A549 (cell line): ENCODE measurements around the gene PRRG4. TPM values are rescaled to one million over a fixed set of nuclear protein-coding genes. Genes with fewer than 3 reads are reported as not detected.

Experiments used
- ATAC-seq, 2 experiments: fragments of 200-7000 bp in 1 of 2; fragments of >200 bp in 1 of 2; cut with Nextera tagmentation in 1 of 2; cut with Tn5 transposase in 1 of 2; 3 replicates each; pipeline versions ENCODE4 v1.8.0 to v1.9.1; 2018 to 2020; ENCODE audit warnings: mild to moderate bottlenecking in 1 of 2, moderate library complexity in 1 of 2
- CTCF ChIA-PET: fragments of 300-600 bp; sonication (Branson Sonifier 250); formaldehyde crosslinking; extraction: SDS; loops from one replicate; lab custom pipeline; 2021; ENCODE audit warnings: antibody characterized with exemption, inconsistent platforms; lab: Yijun Ruan, JAX
- POLR2A ChIA-PET: fragments of 350-600 bp; formaldehyde crosslinking; extraction: SDS; loops from one replicate; lab custom pipeline; 2021; ENCODE audit warnings: antibody characterized with exemption, inconsistent platforms; lab: Yijun Ruan, JAX
- DNase-seq, 2 experiments: peaks; one replicate each; pipeline versions ENCODE4 v3.0.0 to v3.0.0-alpha.2; 2011 to 2016; ENCODE audit warnings: low read depth in 1 of 2, low spot score in 1 of 2
- FAIRE-seq: peaks from 2 replicates; lab custom pipeline; 2011; peaks lifted over from hg19 to GRCh38; lab: Jason Lieb, UNC
- H3K27ac ChIP-seq, 2 experiments: fragments of >200 bp; sonication (Bioruptor Twin); formaldehyde crosslinking; 3 replicates each; pipeline ENCODE4 v1.5.1; 2016 to 2017
- H3K4me1 ChIP-seq: fragments of >200 bp; sonication (Bioruptor Twin); formaldehyde crosslinking; 3 replicates; pipeline ENCODE4 v1.6.1; 2016
- H3K4me2 ChIP-seq: fragments of >200 bp; sonication (Bioruptor Twin); formaldehyde crosslinking; 3 replicates; pipeline ENCODE4 v1.6.1; 2016
- H3K4me3 ChIP-seq: fragments of >200 bp; sonication (Bioruptor Twin); formaldehyde crosslinking; 3 replicates; pipeline ENCODE4 v1.5.1; 2016
- H3K9me3 ChIP-seq: fragments of >200 bp; sonication (Bioruptor Twin); formaldehyde crosslinking; 3 replicates; pipeline ENCODE4 v1.6.1; 2016
- BCL3 ChIP-seq: fragments of >200 bp; sonication (Bioruptor Twin); formaldehyde crosslinking; IDR thresholded peaks from 3 replicates; pipeline ENCODE4 v1.6.1; 2016
- BHLHE40 ChIP-seq: IDR thresholded peaks from 2 replicates; pipeline ENCODE4 v1.6.1; 2012; ENCODE audit warnings: low read depth, low read length, inconsistent platforms
- CHD2 ChIP-seq: fragments of 150-350 bp; IDR thresholded peaks from 2 replicates; pipeline ENCODE4 v1.6.1; 2014; ENCODE audit warnings: low read length; ENCODE audit not compliant: partially characterized antibody
- CHD4 ChIP-seq: fragments of 200-600 bp; sonication (generic); IDR thresholded peaks from 2 replicates; pipeline ENCODE4 v1.6.1; 2016; ENCODE audit warnings: antibody characterized with exemption, mild to moderate bottlenecking, borderline replicate concordance
- CTCF ChIP-seq: fragments of >200 bp; sonication (Bioruptor Twin); formaldehyde crosslinking; IDR thresholded peaks from 3 replicates; pipeline ENCODE4 v1.5.1; 2016
- E2F6 ChIP-seq: IDR thresholded peaks from 2 replicates; pipeline ENCODE4 v1.6.1; 2012; ENCODE audit warnings: low read depth, borderline replicate concordance
- EHF ChIP-seq: fragments of 250-450 bp; sonication (Bioruptor Pico); IDR thresholded peaks from 2 replicates; pipeline ENCODE4 v1.5.0; 2020; ENCODE audit warnings: mild to moderate bottlenecking
- EP300 ChIP-seq, 2 experiments: fragments of >200 bp; sonication (Bioruptor Twin); formaldehyde crosslinking; IDR thresholded peaks; 2 replicates in 1 of 2; 3 replicates in 1 of 2; pipeline ENCODE4 v1.6.1; 2016 to 2017
- ESRRA ChIP-seq: fragments of 150-350 bp; IDR thresholded peaks from 2 replicates; pipeline ENCODE4 v1.6.1; 2014; ENCODE audit warnings: mild to moderate bottlenecking, low read length, borderline replicate concordance
- HEYL ChIP-seq: fragments of 250-450 bp; sonication (Bioruptor Pico); IDR thresholded peaks from 2 replicates; pipeline ENCODE4 v1.8.0; 2021; ENCODE audit warnings: mild to moderate bottlenecking, moderate library complexity
- HOXB13 ChIP-seq: fragments of 250-450 bp; sonication (Bioruptor Pico); IDR thresholded peaks from 2 replicates; pipeline ENCODE4 v1.5.0; 2020; ENCODE audit warnings: low read depth, mild to moderate bottlenecking, moderate library complexity
- JUN ChIP-seq, 2 experiments: fragments of >200 bp; sonication (Bioruptor Twin); formaldehyde crosslinking; IDR thresholded peaks; 2 replicates in 1 of 2; 3 replicates in 1 of 2; pipeline ENCODE4 v1.6.1; 2016 to 2017
- KDM1A ChIP-seq: fragments of 200-600 bp; sonication (generic); IDR thresholded peaks from 2 replicates; pipeline ENCODE4 v1.6.1; 2016; ENCODE audit warnings: low read depth, mild to moderate bottlenecking
- MAZ ChIP-seq: fragments of 150-350 bp; IDR thresholded peaks from 2 replicates; pipeline ENCODE4 v1.6.1; 2014; ENCODE audit warnings: antibody characterized with exemption, low read depth, low read length, borderline replicate concordance
- MYC ChIP-seq: IDR thresholded peaks from 2 replicates; pipeline ENCODE4 v1.6.1; 2012; ENCODE audit warnings: mild to moderate bottlenecking, inconsistent platforms, low read length, improper control_type of control experiment, borderline replicate concordance
- NFE2L2 ChIP-seq: fragments of 150-350 bp; conservative IDR thresholded peaks from 2 replicates; pipeline ENCODE4 v1.6.1; 2014; ENCODE audit warnings: low read length
- NPAS2 ChIP-seq: fragments of 250-450 bp; sonication (Bioruptor Pico); IDR thresholded peaks from 2 replicates; pipeline ENCODE4 v1.8.0; 2022; ENCODE audit warnings: mild to moderate bottlenecking, moderate library complexity, borderline replicate concordance
- POLR2AphosphoS2 ChIP-seq: conservative IDR thresholded peaks from 2 replicates; pipeline ENCODE4 v1.6.1; 2012; ENCODE audit warnings: low read length, improper control_type of control experiment, inconsistent platforms
- RAD21 ChIP-seq, 2 experiments: fragments of >200 bp in 1 of 2; sonication (Bioruptor Twin) in 1 of 2; formaldehyde crosslinking in 1 of 2; IDR thresholded peaks in 1 of 2; conservative IDR thresholded peaks in 1 of 2; 2 replicates in 1 of 2; 3 replicates in 1 of 2; pipeline ENCODE4 v1.6.1; 2012 to 2018; ENCODE audit warnings: inconsistent platforms in 1 of 2
- RCOR1 ChIP-seq: fragments of 150-350 bp; IDR thresholded peaks from 2 replicates; pipeline ENCODE4 v1.6.1; 2014; ENCODE audit warnings: antibody characterized with exemption, low read length, low read depth
- SMC3 ChIP-seq: fragments of >200 bp; sonication (Bioruptor Twin); formaldehyde crosslinking; IDR thresholded peaks from 3 replicates; pipeline ENCODE4 v1.6.1; 2018; ENCODE audit warnings: inconsistent platforms
- SREBF2 ChIP-seq: fragments of 450-650 bp; IDR thresholded peaks from 2 replicates; pipeline ENCODE4 v1.6.1; 2014; ENCODE audit warnings: mild to moderate bottlenecking, moderate library complexity
- TFCP2L1 ChIP-seq: fragments of 250-450 bp; sonication (Bioruptor Pico); IDR thresholded peaks from 2 replicates; pipeline ENCODE4 v1.5.0; 2021; ENCODE audit warnings: mild to moderate bottlenecking
- TP53 ChIP-seq: fragments of 250-450 bp; sonication (Bioruptor Pico); IDR thresholded peaks from 2 replicates; pipeline ENCODE4 v1.5.0; 2021; ENCODE audit warnings: mild to moderate bottlenecking, moderate library complexity
- WGBS: methylation state at CpG from one replicate; pipeline ENCODE4 v1.1.6; 2017; ENCODE audit errors: missing lambda C conversion rate; 5-methylcytosine and 5-hydroxymethylcytosine counted together
- polyA plus RNA-seq, 4 experiments: library from polyadenylated mRNA; depleted of rRNA in 3 of 4; stranded (reverse); fragments of >200 nt; fragmentation: RNase III in 1 of 4; extraction: RNeasy Plus Mini Kit Qiagen cat#74134 plus additional on column Dnase treatment in 1 of 4; gene quantifications; 2 replicates in 3 of 4; 3 replicates in 1 of 4; pipeline ENCODE4 v1.2.3, GENCODE V29; 2011 to 2017
- TF ChIP-seq, protein P1 (sequence below): fragments of 450-650 bp; IDR thresholded peaks from 2 replicates; pipeline ENCODE4 v1.6.1; 2014; ENCODE audit warnings: antibody characterized with exemption
- TF ChIP-seq, protein P2 (sequence below): fragments of >200 bp; sonication (Bioruptor Twin); formaldehyde crosslinking; IDR thresholded peaks from 2 replicates; pipeline ENCODE4 v1.6.1; 2016

Gene PRRG4
- polyA plus RNA-seq, 2 of the 4 experiments (the other 2 are of a cell fraction): 0.83 to 1.4 TPM

- ChIA-PET POLR2A (interaction anchor here (1.1 kb wide), 1 partner anchor 85 kb away, joined by 3 read pairs; no protein-coding TSS in a partner anchor), CTCF (interaction anchor here (0.6 to 1.8 kb wide), 41 partner anchors 9 to 879 kb away, joined by 3 to 9 read pairs (median 3); no protein-coding TSS in a partner anchor)
- TF ChIP-seq CTCF (peak; percentile 83), BCL3 (no peak), KDM1A (no peak), NPAS2 (CRISPR knock-in tag) (no peak), SREBF2 (no peak), JUN (IDR thresholded peaks at IDR 0.05) (no peak), RCOR1 (no peak), SMC3 (peak; percentile 68), TFCP2L1 (CRISPR knock-in tag) (no peak), MAZ (no peak), MYC (no peak), EP300 (IDR thresholded peaks at IDR 0.05) (no peak), RAD21 (conservative IDR thresholded peaks at IDR 0.05 in 1 of 2, IDR thresholded peaks at IDR 0.05 in 1 of 2) (peak; percentile 73 to 83), ESRRA (no peak), HOXB13 (CRISPR knock-in tag) (no peak), NFE2L2 (no peak), CHD4 (no peak), POLR2AphosphoS2 (no peak)
- DNase-seq (peak; percentile 66 to 84), ATAC-seq (peak; percentile 100), FAIRE-seq (peak; percentile 94)
- Histone ChIP-seq H3K27ac (no peak overlapping the region), H3K9me3 (no peaks in the 10 kb centered on the region), H3K4me3 (no peak overlapping the region), H3K4me2 (no peak overlapping the region), H3K4me1 (no peaks in the 10 kb centered on the region)
- 19% methylated on average over 3 of the region's 3 CpGs for WGBS
Observed at GRCh38 chr11:32809313-32809712, 20.4 kb upstream of the PRRG4 start.

- H3K4me3 ChIP-seq: no peak overlapping the region
- WGBS: 67% methylated on average over 4 of the region's 4 CpGs
- TF ChIP-seq MYC (no peak), TP53 (CRISPR knock-in tag) (no peak), ESRRA (no peak), E2F6 (no peak), EHF (no peak), BHLHE40 (no peak), HEYL (CRISPR knock-in tag) (no peak), JUN (IDR thresholded peaks at IDR 0.05) (no peak), CHD2 (no peak), HOXB13 (CRISPR knock-in tag) (no peak)
- TF ChIP-seq, protein P1, sequence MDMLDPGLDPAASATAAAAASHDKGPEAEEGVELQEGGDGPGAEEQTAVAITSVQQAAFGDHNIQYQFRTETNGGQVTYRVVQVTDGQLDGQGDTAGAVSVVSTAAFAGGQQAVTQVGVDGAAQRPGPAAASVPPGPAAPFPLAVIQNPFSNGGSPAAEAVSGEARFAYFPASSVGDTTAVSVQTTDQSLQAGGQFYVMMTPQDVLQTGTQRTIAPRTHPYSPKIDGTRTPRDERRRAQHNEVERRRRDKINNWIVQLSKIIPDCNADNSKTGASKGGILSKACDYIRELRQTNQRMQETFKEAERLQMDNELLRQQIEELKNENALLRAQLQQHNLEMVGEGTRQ: no peak
- TF ChIP-seq, protein P2, sequence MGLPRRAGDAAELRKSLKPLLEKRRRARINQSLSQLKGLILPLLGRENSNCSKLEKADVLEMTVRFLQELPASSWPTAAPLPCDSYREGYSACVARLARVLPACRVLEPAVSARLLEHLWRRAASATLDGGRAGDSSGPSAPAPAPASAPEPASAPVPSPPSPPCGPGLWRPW: no peak
- TF ChIP-seq, all 56 proteins: peak for 0
- DNase-seq: no peak
- Histone ChIP-seq H3K9me3 (no peaks in the 10 kb centered on the region), H3K4me2 (no peak overlapping the region), H3K27ac (no peak overlapping the region), H3K4me1 (no peaks in the 10 kb centered on the region; the same call in 2 of the 3 replicates)
- CTCF ChIA-PET: interaction anchor here (1.1 kb wide), 1 partner anchor 21 kb away, joined by 3 read pairs; no protein-coding TSS in a partner anchor
- FAIRE-seq: no peak
- POLR2A ChIA-PET: no interaction called here
- peak in 1 of 2 experiments; percentile 39; a peak in 3 of 6 replicates for ATAC-seq
Observed at GRCh38 chr11:32817181-32817851, 12.4 kb upstream of the PRRG4 start.
